GM20431 (cell line): ENCODE measurements around the gene RINL.

Experiments
- in situ Hi-C: fragments of 300-500 bp; cut with MseI, MboI; formaldehyde crosslinking; loops from one replicate; pipeline ENCODE4 v1.15.0; 2020; ENCODE audit warnings: low sequenced_read_pairs; ENCODE audit not compliant: unreplicated experiment

RINL gene, protein sequence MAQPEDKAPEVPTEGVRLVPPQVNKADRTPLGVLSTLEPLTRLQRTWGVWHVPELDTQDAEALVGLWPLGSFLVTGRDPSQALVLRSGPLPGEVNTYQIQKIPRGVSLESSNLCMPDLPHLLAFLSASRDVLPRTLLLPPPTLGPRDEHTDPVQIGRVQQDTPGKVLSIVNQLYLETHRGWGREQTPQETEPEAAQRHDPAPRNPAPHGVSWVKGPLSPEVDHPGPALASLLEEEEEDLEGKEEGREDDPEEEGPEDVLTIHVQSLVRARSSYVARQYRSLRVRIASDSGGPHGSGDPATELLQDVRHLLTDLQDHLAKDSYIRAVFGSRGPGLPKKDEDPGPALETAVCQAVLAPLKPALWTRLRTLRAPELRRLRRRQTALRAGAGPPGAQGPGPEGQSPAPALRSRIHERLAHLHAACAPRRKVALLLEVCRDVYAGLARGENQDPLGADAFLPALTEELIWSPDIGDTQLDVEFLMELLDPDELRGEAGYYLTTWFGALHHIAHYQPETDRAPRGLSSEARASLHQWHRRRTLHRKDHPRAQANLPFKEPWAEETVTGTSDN

DNA sequence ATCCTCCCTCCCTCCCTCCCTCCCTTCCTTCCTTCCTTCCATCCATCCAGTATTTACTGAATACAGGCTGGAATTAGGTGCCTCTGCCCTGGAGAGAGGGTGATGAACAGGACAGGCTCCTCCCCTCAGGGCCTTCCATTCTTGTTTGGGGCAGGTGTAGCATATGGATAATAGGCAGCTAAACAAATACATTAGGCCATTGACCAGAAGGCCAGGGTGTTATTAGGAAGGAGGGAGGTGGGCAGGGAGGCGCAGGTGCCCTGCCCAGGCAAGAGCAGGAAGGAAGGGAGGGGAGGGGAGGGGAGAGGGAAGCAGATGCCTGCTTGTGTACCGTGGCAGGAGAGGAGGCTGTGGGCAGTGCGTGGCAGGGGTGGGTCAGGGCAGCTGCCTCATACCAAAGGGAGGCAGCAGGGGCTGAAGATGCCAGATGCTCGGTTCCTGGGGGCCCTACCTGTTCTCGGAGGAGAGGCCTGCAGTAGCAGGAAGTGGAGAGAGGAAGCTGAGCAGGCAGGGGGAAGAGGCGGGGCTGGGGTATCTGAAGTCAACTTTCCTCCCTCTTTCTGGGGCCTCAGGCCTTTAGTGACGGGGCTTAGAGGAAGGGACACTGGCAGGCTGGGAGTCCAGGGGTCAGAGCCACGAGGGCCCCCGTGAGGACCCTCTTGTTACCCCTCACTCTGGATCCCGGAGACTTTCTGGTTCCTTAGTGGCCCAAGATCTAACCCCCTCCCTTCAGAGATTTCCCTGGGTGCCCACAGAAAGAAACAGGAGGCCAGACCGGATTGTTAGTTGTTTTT, at the start of gene RINL:
Gene RINL (minus strand): TSS at position 495 of the 794 bp plus-strand sequence. CDS start 1,533 bp downstream, outside the sequence.
- in situ Hi-C loops = no loop called here

DNA sequence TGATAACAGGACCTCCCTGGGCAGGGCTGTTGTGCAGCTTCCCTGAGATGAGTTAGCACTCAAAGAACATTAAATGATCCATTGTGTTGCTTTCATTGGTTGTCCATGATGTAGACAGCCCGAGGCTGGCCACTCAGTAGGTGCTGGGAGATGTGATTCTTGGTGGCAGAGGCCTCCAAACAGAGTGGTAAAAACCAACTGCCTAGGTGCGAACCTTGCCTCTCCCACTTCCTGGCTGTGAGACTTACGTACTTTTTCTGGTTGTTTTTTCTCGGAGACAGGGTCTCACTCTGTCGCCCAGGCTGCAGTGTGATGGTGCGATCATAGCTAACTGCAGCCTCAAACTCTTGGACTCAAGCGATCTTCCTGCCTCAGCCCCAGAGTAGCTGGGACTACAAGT, 46.3 kb upstream of the RINL start:
- in situ Hi-C loops = no loop called here

DNA sequence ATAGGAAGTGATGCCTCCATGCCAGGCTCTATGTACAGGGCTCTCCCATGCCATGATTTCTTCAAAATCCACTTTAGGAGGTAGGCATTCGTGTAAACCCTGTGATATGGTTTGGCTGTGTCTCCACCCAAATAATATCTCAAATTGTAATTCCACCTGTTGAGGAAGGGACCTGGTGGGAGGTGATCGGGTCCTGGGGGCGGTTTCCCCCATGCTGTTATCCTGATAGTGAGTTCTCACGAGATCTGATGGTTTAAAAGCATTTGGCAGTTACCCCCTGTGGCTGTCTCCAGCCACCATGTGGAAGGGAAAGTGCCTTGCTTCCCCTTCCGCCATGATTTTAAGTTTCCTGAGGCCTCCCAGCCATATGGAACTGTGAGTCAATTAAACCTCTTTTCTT, 44.4 kb upstream of the RINL start:
- in situ Hi-C loops = no loop called here

DNA sequence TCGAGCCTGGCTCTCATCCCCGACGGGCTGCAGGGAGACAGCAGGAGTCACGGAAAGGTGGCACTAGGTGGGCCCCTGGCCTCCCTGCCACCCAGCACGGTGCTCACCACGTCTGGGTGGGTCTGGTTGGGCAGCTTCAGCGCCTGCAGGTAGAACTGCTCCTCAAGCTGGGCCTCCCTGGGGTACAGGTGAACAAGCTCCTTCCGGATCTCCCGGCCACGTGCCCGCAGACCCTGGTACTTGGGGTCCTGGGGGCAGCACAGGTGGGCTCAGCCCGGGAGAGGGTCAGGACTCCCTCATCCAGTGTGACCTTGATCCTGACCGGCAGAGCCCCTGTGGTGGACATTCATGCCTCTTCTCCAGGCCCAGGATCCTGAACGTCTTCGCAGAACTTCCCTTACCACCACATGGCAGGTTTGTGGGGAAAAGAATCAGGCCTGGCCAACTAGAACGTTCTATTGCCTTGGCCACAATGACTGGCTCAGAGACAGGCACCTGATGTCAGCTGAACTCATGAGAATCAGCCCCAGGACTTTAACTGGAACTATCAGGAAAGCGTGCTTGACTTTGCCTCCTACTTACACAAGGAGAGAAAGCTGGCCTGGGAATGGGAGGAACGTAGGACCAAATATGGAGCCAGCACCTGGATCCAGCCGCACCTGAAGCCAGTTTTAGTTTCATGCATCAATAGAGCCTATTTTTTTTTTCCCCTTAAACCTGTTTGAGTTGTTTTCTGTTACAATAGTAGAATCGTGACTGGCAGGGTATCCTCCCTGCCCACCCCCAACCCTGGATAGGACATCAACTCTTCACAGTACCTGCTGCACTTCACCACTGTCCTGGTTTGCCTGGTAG, 43.6 kb upstream of the RINL start:
- in situ Hi-C loops = no loop called here

DNA sequence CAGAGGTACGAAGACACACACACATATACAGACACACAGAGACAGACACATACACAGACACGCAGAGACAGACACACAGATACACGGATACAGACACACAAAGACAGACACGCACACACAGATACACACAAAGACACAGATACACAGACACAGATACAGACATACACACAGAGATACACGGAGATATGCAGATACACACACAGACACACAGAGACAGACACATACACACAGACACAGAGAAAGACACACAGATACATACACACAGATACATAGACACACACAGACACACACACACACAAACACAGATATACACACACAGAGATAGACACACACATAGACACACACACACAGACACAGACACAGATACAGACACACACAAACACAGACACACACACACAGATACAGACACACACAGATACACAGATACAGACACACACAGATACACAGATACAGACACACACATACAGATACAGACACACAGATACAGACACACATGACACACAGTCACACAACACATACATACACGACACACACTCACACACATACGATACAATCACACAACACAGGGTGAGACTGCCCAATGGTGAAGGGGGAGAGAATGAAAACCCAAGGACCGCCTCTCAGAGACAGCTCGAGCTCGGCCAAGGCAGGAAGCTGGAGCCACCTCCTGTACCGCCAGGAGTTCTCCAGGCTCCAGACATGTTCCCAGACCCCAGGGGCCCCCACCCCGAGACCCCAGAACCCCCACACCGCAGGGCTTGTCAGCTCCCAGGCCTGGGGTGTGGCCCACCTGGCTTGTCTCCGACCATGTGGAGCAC, 42.7 kb upstream of the RINL start:
- in situ Hi-C loops = no loop called here

DNA sequence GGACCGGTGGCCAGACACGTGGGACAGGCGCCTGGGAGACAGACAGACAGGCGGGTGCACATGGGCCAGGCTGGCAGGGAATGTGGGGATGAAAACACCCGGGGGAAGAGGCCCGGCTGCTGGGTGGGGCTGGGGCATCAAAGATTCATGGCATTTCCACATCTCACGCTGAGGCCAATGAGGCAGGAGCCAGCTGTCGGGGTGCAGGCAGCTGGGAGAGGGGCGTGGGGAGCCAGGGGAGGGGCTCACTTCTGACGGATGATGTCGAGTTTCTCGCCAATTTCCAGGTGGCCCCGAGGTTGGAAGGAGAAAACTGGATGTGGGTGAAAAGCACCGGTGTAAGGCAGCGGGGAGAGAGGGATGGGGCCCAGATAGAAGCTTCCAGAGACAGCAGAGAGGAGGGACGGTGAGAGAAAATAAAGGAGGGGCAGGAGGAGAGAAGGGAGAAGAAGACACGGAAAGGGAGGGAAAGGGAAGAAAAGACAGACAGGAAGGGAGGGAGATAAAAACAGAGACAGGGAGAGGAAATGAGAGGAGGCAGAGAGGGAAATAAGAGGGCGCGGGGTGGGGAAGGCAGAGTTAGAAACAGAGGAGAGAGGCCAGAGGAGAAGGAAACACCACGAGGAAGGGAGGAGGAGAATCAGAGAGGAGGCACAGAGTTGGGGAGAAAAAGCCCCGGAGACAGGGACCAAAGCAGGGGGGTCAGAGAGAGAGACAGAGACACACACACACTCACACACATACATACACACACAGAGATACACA, 41.9 kb upstream of the RINL start:
- in situ Hi-C loops = no loop called here

DNA sequence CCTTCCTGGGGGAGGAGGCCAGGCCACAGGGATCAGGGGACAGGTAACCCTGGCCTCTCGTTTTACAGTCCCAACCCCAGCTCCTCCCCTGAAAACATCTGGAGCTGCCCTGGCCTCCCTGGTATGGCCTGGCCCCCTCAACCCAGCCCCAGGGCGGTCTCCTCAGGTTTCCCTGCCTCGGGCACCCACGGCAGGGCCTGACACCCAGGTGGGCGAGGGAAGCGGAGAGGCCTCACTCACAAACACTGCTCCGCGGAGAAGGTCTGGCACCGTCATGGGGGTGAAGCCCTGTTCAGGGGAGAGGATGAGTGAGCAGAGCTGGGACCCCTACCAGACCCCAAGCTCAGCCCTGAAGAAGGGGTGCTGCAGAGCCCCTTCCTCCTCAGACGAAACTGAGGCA, 40.5 kb upstream of the RINL start:
- in situ Hi-C loops = no loop called here

DNA sequence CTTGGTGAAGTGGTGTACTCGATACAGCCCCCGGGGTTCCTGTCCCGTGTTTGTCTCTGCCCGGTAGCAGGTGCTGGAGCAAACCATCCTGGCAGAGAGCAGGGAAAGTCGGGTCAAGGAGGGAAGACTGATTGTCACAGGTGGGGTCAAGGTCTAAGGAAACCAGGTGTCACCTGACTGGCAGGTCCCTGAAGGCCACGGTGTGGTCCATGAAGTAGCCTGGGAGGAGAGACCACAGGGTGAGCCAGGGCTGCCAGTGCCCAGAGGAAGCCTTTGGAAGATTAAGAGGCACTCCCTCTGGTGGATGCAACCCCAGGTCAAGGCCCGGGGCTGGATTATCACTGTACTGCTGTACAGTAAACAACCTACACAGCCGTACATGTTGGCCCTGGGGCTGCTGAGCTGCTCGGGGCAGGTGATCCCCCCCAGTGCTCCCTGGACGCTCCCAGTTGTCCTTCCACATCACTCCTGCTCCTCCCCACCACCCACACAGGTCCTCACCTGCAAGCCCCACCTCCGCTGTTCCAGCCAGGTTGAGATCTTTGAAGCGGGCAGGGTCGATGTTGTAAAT, 39.9 kb upstream of the RINL start:
- in situ Hi-C loops = no loop called here

DNA sequence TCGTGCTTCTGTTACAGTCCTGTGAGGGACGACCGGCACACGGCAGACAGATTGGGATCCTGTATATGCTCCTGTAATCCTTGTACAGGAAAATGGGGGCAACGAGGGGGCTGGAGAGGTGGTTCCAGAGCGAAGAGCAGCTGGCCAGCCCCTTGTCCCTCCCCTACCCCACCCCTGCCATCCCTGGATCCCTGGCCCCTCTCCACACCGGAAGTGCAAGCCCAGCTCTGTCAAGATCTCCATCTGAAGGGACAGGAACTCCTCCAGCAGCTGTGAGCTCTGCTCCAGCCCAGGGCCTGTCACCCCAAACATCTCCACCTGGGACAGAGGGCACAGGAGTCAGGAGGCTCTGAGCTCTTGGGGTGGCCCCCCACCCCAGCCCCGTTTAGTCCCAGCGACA, 39.4 kb upstream of the RINL start:
- in situ Hi-C loops = no loop called here

DNA sequence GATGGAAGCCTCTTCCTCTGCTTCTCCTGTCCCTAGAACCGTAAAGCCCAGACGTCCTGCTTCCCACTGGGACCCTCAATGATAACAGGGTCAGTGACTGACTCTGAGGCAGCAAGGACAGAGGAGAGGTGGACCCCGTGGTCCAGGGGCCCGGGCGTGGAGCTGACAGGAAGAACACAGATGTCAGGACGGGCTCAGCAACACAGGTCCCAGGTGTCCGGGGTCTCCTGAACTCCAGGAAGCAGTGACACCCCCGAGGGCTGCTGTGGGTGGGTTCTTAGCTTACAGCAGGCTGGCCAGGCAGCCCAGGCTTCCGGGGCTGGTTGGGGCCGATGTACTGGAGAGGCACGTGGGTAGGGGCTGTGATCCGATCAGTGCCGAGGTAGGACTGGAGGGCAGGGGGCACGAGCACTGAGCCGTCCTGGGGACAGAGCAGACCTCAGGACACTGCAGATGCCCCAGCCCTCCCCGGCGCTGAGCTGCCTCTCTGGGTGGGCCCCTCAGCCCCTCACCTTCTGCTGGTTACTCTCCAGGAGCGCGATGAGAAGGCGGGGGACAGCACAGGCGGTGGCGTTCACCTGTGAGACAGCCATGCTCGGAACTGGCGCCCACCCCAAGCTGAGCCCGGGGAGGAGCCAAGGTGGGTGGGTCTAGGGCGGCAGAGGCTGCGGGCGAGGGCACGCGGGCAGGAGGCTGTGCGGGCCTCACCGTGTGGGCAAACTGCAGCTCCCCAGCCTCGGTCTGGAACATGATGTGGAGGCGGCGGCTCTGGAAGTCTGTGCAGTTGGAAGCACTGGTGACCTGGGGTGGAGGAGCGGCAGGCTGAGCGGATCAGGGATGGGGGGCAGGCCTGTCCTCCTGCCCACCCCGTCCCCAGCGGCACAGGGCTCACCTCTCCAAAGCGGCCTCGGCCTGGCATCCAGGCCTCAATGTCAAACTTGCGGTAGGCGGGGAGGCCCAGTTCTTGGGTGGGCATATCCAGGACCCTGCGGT, 37.5 kb upstream of the RINL start:
- in situ Hi-C loops = no loop called here

DNA sequence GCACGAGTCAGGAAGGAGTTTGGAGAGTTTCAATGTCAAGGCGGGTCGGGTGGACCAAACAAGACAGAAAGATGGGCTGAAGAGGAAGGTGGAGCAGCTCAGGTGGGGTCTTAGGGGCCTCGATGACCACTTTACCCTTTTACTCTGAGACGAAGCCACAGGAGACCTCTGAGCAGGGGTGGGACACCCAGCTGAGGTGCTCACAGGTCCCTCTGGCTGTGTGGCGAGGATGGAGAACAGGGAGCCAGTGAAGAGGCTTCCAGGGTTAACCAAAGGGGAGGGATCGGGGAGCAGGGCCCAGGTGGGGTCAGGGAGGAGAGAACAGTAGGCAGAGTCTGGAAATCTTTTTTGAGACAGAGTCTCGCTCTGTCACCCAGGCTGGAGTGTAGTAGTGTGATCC, 35.9 kb upstream of the RINL start:
- in situ Hi-C loops = no loop called here

DNA sequence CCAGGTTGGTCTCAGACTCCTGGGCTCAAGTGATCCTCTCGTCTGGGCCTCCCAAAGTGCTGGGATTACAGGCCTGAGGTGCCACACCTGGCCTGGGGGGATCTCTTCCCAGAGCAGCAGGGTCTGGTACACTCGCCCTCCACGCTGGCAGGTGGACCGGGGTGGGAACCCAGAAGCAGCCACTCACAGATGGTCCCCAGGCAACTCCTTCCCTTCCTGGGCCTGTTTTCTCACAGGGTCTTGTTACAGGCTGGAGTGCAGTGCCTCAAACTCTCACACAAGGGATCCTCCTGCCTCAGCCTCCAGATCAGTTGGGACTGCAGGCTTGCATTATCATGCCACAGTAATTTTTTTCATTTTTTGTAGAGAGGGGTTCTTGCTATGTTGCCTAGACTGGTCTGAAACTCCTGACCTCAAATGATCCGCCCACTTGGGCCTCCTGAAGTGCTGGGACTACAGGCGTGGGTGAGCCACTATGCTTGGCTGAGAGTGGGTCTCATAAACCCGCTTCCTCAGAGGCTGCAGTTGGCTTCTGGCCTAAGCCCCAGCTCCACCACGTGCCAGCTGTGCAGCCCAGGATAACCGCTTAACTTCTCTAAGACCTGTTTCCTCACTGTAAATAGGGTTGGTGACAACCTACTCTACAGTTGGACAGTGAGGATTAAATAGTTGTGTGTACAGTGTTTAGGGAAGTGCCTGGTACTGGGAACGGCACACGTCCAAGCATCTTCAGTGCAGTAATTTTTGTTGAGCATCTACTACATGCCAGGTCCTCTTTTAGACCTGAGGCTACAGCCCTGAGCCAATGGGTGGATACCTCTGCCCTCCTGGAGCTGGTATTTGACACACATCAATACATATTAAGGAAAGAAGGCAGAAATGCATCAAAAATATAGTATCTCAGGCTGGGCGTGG, 34.8 kb upstream of the RINL start:
- in situ Hi-C loops = no loop called here

DNA sequence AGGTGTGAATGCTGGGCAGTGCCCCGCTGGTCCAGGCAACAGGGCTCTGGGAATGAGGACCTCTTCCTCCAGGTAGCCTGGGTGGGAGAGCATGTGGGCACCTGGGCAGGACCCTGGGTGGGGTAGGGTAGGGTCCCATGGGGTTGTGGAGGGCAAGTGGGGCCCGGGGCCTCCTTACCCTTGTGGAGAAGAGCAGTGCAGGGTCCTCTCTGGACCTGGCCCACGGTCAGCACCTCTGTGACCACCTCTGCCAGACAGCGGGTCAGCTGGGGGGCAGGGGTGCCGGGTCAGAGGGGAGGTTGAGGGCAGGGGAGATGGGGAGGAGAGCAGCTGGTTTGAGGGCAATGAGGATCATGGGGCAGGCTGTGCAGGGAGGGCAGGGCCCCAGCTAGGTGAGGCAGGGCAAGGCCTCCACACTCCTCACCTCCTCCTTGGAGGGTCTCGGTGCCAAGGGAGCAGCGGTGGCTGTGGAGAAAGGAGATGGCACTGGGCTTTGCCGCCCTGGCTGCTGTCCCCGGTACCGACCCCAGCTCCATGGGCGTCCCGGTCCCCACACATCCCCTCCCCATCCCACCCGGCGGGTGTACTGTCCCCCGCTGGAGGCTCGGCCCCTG, 33.4 kb upstream of the RINL start:
- in situ Hi-C loops = no loop called here

DNA sequence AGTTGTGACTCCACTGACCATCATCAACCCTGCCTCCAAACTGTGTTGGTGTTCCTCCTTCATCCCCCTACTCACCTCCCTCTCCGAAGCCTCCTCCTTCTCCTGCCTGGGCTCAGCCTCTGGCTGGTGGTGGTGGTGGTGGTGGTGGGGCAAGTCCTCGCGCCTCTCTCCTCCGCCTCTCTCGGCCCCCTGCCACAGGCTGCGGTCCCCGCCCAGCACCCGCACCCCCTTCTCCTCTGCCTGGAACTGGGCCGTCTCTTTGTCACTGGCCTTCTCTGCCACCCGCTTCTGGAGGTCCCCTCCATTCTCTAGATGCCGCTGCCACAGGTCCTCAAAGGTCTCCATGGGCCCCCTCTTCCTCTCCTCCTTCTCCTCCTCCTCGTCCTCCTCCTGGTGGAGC, 32.4 kb upstream of the RINL start:
- in situ Hi-C loops = no loop called here

DNA sequence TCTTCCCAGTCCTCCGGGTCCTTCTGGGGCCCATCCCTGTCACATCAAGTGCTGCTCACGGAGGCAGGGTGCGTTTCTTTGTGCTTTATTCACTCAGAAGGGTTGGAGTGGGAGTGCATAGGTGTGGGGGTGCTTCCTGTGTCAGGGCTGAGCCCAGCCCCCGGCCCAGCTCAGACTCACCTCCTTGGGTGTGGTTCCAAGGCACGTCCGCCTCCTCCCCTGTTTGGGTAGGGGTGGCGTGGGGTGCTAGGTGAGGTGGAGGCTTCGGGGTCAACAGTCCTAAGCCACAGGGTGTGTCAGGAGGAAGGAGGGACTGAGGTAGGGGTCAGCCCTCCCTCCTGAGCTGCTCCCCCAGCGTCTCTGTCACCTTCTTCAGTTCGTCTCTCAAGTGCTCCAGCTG, 30.8 kb upstream of the RINL start:
- in situ Hi-C loops = no loop called here

DNA sequence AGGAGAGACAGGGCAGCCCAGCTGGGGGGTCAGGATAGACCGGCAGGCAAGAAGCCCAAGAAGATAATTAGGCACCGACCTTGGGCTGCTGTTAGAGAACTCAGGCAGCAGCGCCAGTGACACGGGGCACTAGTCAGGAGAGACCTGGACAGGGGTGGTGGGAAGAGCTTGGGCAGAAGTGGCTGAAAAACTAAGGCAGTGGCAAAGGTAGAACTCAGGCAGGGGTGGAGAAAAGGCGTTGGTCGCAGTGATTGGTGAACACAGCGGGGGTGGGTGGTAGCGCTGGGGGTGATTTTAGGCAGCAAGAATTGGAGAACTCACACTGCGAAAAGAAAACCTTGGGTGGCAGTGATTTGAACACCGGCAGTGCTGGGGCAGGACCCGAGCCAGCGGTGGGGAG, 29.6 kb upstream of the RINL start:
- in situ Hi-C loops = no loop called here
